ENCODE measurements around the gene SIPA1L2. TPM values are rescaled to one million over a fixed set of nuclear protein-coding genes. Genes with fewer than 3 reads are reported as not detected.

The SIPA1L2 gene
- total RNA-seq, 1 experiment from 2014 or later = 13.2 TPM

GRCh38 chr1:232643251-232643650 lies 13.3 kb upstream of the SIPA1L2 start:
- Histone ChIP-seq H3K4me1 (no peaks in the 10 kb centered on the region), H3K27me3 (replicated peaks; ENCODE audit: control insufficient read depth, insufficient read depth, low read length) (no peaks in the 10 kb centered on the region), H3K36me3 (ENCODE audit: control insufficient read depth, insufficient read depth, low read length) (no peaks in the 10 kb centered on the region), H3K4me3 (ENCODE audit: low read depth, low read length) (no peak overlapping the region), H3K9me3 (no peaks in the 10 kb centered on the region)
- H3K9me3 Mint-ChIP-seq (ENCODE audit: unreplicated experiment) = peaks cover 12% of the 10 kb centered on the region
- H3K27ac Mint-ChIP-seq (ENCODE audit: unreplicated experiment) = no peak overlapping the region
- TF ChIP-seq, protein P1, sequence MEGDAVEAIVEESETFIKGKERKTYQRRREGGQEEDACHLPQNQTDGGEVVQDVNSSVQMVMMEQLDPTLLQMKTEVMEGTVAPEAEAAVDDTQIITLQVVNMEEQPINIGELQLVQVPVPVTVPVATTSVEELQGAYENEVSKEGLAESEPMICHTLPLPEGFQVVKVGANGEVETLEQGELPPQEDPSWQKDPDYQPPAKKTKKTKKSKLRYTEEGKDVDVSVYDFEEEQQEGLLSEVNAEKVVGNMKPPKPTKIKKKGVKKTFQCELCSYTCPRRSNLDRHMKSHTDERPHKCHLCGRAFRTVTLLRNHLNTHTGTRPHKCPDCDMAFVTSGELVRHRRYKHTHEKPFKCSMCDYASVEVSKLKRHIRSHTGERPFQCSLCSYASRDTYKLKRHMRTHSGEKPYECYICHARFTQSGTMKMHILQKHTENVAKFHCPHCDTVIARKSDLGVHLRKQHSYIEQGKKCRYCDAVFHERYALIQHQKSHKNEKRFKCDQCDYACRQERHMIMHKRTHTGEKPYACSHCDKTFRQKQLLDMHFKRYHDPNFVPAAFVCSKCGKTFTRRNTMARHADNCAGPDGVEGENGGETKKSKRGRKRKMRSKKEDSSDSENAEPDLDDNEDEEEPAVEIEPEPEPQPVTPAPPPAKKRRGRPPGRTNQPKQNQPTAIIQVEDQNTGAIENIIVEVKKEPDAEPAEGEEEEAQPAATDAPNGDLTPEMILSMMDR (IDR thresholded peaks at IDR 0.05; ENCODE audit: insufficient read depth in 1 of 2, low read depth in 1 of 2, low read length in 1 of 2, severe bottlenecking in 1 of 2, unreplicated experiment in 1 of 2) = peak in 1 of 2 experiments; percentile 14
- DNase-seq = no peak
- H3K4me1 Mint-ChIP-seq (ENCODE audit: low read depth, unreplicated experiment) = no peaks in the 10 kb centered on the region
- no peak overlapping the region for H3K4me3 Mint-ChIP-seq (ENCODE audit: unreplicated experiment)
- CTCF ChIA-PET = no interaction called here
- H3K36me3 Mint-ChIP-seq (ENCODE audit: insufficient read depth, unreplicated experiment) = no peaks in the 10 kb centered on the region
- H3K27me3 Mint-ChIP-seq (ENCODE audit: insufficient read depth, unreplicated experiment) = no peaks in the 10 kb centered on the region
- intact Hi-C loops (cut with micrococcal nuclease; ENCODE audit: unreplicated experiment) = no loop called here
- POLR2A ChIA-PET = no interaction called here
- no TSS peak for BruUV-seq (replicated peaks)

GRCh38 chr1:232641507-232641906 lies 11.6 kb upstream of the SIPA1L2 start:
- Mint-ChIP-seq H3K4me3 (ENCODE audit: unreplicated experiment) (no peak overlapping the region), H3K36me3 (ENCODE audit: insufficient read depth, unreplicated experiment) (no peaks in the 10 kb centered on the region), H3K9me3 (ENCODE audit: unreplicated experiment) (peaks cover 12% of the 10 kb centered on the region), H3K27me3 (ENCODE audit: insufficient read depth, unreplicated experiment) (no peaks in the 10 kb centered on the region), H3K27ac (ENCODE audit: unreplicated experiment) (no peak overlapping the region), H3K4me1 (ENCODE audit: low read depth, unreplicated experiment) (no peaks in the 10 kb centered on the region)
- no peaks in the 10 kb centered on the region; the same call in 1 of the 2 replicates for H3K27me3 ChIP-seq (replicated peaks; ENCODE audit: control insufficient read depth, insufficient read depth, low read length)
- ChIA-PET POLR2A (no interaction called here), CTCF (interaction anchor here (0.7 kb wide), 1 partner anchor 69 kb away, joined by 3 read pairs; no protein-coding TSS in a partner anchor)
- no peaks in the 10 kb centered on the region for H3K9me3 ChIP-seq
- no peaks in the 10 kb centered on the region for H3K4me1 ChIP-seq
- intact Hi-C loops (cut with micrococcal nuclease; ENCODE audit: unreplicated experiment) = no loop called here
- TF ChIP-seq, protein P1 (IDR thresholded peaks at IDR 0.05; ENCODE audit: insufficient read depth in 1 of 2, low read depth in 1 of 2, low read length in 1 of 2, severe bottlenecking in 1 of 2, unreplicated experiment in 1 of 2) = no peak
- no peaks in the 10 kb centered on the region for H3K36me3 ChIP-seq (ENCODE audit: control insufficient read depth, insufficient read depth, low read length)
- BruUV-seq (replicated peaks) = no TSS peak
- H3K4me3 ChIP-seq (ENCODE audit: low read depth, low read length) = no peak overlapping the region
- DNase-seq = no peak

GRCh38 chr1:232636799-232637198 lies 6.9 kb upstream of the SIPA1L2 start:
- H3K27me3 Mint-ChIP-seq (ENCODE audit: insufficient read depth, unreplicated experiment) = no peaks in the 10 kb centered on the region
- ChIA-PET CTCF (no interaction called here), POLR2A (no interaction called here)
- no peaks in the 10 kb centered on the region for H3K4me1 Mint-ChIP-seq (ENCODE audit: low read depth, unreplicated experiment)
- H3K27me3 ChIP-seq (replicated peaks; ENCODE audit: control insufficient read depth, insufficient read depth, low read length) = no peaks in the 10 kb centered on the region; the same call in 1 of the 2 replicates
- H3K36me3 ChIP-seq (ENCODE audit: control insufficient read depth, insufficient read depth, low read length) = no peaks in the 10 kb centered on the region
- intact Hi-C loops (cut with micrococcal nuclease; ENCODE audit: unreplicated experiment) = loop anchor here (5.0 to 10.0 kb wide), 2 partner anchors 246 to 538 kb away; no protein-coding TSS in a partner anchor
- H3K4me1 ChIP-seq = no peaks in the 10 kb centered on the region
- no peak overlapping the region for H3K27ac Mint-ChIP-seq (ENCODE audit: unreplicated experiment)
- no peak overlapping the region for H3K4me3 ChIP-seq (ENCODE audit: low read depth, low read length)
- DNase-seq = no peak
- H3K36me3 Mint-ChIP-seq (ENCODE audit: insufficient read depth, unreplicated experiment) = no peaks in the 10 kb centered on the region
- no peaks in the 10 kb centered on the region for H3K9me3 Mint-ChIP-seq (ENCODE audit: unreplicated experiment)
- no peak overlapping the region for H3K4me3 Mint-ChIP-seq (ENCODE audit: unreplicated experiment)
- no peaks in the 10 kb centered on the region for H3K9me3 ChIP-seq
- BruUV-seq (replicated peaks) = no TSS peak
- TF ChIP-seq, protein P1 (IDR thresholded peaks at IDR 0.05; ENCODE audit: insufficient read depth in 1 of 2, low read depth in 1 of 2, low read length in 1 of 2, severe bottlenecking in 1 of 2, unreplicated experiment in 1 of 2) = no peak

Data from Caco-2 (cell line).